ENCODE measurements around the gene NOS1.

GRCh38 chr12:117363953-117364486 is 2.6 kb upstream of the NOS1 start:
- TF ChIP-seq, protein P1, sequence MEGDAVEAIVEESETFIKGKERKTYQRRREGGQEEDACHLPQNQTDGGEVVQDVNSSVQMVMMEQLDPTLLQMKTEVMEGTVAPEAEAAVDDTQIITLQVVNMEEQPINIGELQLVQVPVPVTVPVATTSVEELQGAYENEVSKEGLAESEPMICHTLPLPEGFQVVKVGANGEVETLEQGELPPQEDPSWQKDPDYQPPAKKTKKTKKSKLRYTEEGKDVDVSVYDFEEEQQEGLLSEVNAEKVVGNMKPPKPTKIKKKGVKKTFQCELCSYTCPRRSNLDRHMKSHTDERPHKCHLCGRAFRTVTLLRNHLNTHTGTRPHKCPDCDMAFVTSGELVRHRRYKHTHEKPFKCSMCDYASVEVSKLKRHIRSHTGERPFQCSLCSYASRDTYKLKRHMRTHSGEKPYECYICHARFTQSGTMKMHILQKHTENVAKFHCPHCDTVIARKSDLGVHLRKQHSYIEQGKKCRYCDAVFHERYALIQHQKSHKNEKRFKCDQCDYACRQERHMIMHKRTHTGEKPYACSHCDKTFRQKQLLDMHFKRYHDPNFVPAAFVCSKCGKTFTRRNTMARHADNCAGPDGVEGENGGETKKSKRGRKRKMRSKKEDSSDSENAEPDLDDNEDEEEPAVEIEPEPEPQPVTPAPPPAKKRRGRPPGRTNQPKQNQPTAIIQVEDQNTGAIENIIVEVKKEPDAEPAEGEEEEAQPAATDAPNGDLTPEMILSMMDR (IDR thresholded peaks at IDR 0.05) = no peak
- TF ChIP-seq ZFX (IDR thresholded peaks at IDR 0.05; ENCODE audit: borderline replicate concordance) = no peak

Measured in 22Rv1 (cell line).